ENCODE measurements around the gene PALD1.

- TF ChIP-seq CTCF (IDR thresholded peaks at IDR 0.05; ENCODE audit: insufficient read depth, low read length), result no peak
- TF ChIP-seq POLR2AphosphoS5 (IDR thresholded peaks at IDR 0.05; ENCODE audit: low read depth), result no peak
- TF ChIP-seq SPI1 (IDR thresholded peaks at IDR 0.05; ENCODE audit: borderline replicate concordance, low read depth), result no peak
- no peak for TF ChIP-seq GABPA (IDR thresholded peaks at IDR 0.05; ENCODE audit: low read depth)
- TF ChIP-seq REST (IDR thresholded peaks at IDR 0.05; ENCODE audit: insufficient replicate concordance, low read depth), result no peak
Observed at GRCh38 chr10:70564113-70564725, 85.7 kb downstream of the PALD1 start.

All from HL-60 (cell line).